ENCODE results near the gene CSNK1G3.
"Not testable (repeated sequence)": the region's sequence is repeated elsewhere in the genome, so short reads cannot be mapped to it uniquely, and the experiment has no call there.

Gene CSNK1G3

GRCh38 chr5:123561230-123561629, 49.3 kb downstream of the CSNK1G3 start:
- DNase-seq: no peak

- DNase-seq: no peak
Measured at GRCh38 chr5:123571927-123572326, 60.0 kb downstream of the CSNK1G3 start.

GRCh38 chr5:123578390-123578789, 66.4 kb downstream of the CSNK1G3 start:
- no peak for DNase-seq

GRCh38 chr5:123579410-123579809, 67.4 kb downstream of the CSNK1G3 start:
- no peak for DNase-seq

GRCh38 chr5:123582550-123583285, 70.7 kb downstream of the CSNK1G3 start:
- no peak for DNase-seq

- no peak for DNase-seq
Measured at GRCh38 chr5:123585871-123586270, 73.9 kb downstream of the CSNK1G3 start.

- no peak for DNase-seq
Measured at GRCh38 chr5:123594434-123594833, 82.5 kb downstream of the CSNK1G3 start.

GRCh38 chr5:123597018-123597417, 85.0 kb downstream of the CSNK1G3 start:
- DNase-seq: no peak

GRCh38 chr5:123598028-123598689, 86.2 kb downstream of the CSNK1G3 start:
- no peak for DNase-seq

GRCh38 chr5:123599171-123599570, 87.2 kb downstream of the CSNK1G3 start:
- DNase-seq: no peak

GRCh38 chr5:123601610-123602009, 89.6 kb downstream of the CSNK1G3 start:
- no peak for DNase-seq

GRCh38 chr5:123605822-123606221, 93.8 kb downstream of the CSNK1G3 start:
- no peak for DNase-seq

- DNase-seq: no peak
Measured at GRCh38 chr5:123610209-123610608, 98.2 kb downstream of the CSNK1G3 start.

- DNase-seq: no peak
Measured at GRCh38 chr5:123610665-123611405, 98.9 kb downstream of the CSNK1G3 start.

- DNase-seq: no peak
Measured at GRCh38 chr5:123611406-123611709, 99.4 kb downstream of the CSNK1G3 start.

- DNase-seq: no peak
Measured at GRCh38 chr5:123617561-123617960, 105.6 kb downstream of the CSNK1G3 start.

- no peak for DNase-seq
Measured at GRCh38 chr5:123626051-123626450, 114.1 kb downstream of the CSNK1G3 start.

- no peak for DNase-seq
Measured at GRCh38 chr5:123628860-123629544, 117.0 kb downstream of the CSNK1G3 start.

GRCh38 chr5:123636006-123636405, 124.0 kb downstream of the CSNK1G3 start:
- no peak for DNase-seq

GRCh38 chr5:123637028-123637427, 125.1 kb downstream of the CSNK1G3 start:
- DNase-seq: not testable (repeated sequence)

GRCh38 chr5:123639244-123639643, 127.3 kb downstream of the CSNK1G3 start:
- no peak for DNase-seq

GRCh38 chr5:123645024-123645603, 133.1 kb downstream of the CSNK1G3 start:
- DNase-seq: no peak

- DNase-seq: no peak
Measured at GRCh38 chr5:123647066-123647465, 135.1 kb downstream of the CSNK1G3 start.

All from activated effector memory CD4-positive, alpha-beta T cell treated with Interleukin-2 at 50 U/mL for 16 hours (primary cell).